ENCODE data around the gene PHKG2. TPM values are rescaled to one million over a fixed set of nuclear protein-coding genes. Genes with fewer than 3 reads are reported as not detected.
A peak's percentile ranks its signal among the peaks of the same experiment; 100 is the strongest.
"Not testable (repeated sequence)": the region's sequence is repeated elsewhere in the genome, so short reads cannot be mapped to it uniquely, and the experiment has no call there.

PHKG2 gene, protein sequence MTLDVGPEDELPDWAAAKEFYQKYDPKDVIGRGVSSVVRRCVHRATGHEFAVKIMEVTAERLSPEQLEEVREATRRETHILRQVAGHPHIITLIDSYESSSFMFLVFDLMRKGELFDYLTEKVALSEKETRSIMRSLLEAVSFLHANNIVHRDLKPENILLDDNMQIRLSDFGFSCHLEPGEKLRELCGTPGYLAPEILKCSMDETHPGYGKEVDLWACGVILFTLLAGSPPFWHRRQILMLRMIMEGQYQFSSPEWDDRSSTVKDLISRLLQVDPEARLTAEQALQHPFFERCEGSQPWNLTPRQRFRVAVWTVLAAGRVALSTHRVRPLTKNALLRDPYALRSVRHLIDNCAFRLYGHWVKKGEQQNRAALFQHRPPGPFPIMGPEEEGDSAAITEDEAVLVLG
- polyA plus RNA-seq = 10 to 100 TPM; 31.2 to 46.5 (median 35.7) TPM
- long read RNA-seq, donor 1 = 0 reads
- long read RNA-seq, donor 2, full-length matches to known transcripts = 4 of 4 reads
- long read RNA-seq, donor 2, partial matches to known transcripts = 0 of 4 reads
- long read RNA-seq, donor 2, other reads (novel, unspliced or antisense) = 0 of 4 reads
- long read RNA-seq, donor 3, partial matches to known transcripts = 6 of 7 reads
- long read RNA-seq, donor 3, other reads (novel, unspliced or antisense) = 0 of 7 reads
- long read RNA-seq, donor 4 = 0 reads
- long read RNA-seq, donor 5, full-length matches to known transcripts = 1 of 1 reads
- long read RNA-seq, donor 5, partial matches to known transcripts = 0 of 1 reads
- long read RNA-seq, donor 5, other reads (novel, unspliced or antisense) = 0 of 1 reads
- long read RNA-seq, donor 6, full-length matches to known transcripts = 9 of 9 reads
- long read RNA-seq, donor 6, partial matches to known transcripts = 0 of 9 reads
- long read RNA-seq, donor 6, other reads (novel, unspliced or antisense) = 0 of 9 reads
- long read RNA-seq, donor 7, full-length matches to known transcripts = 4 of 4 reads
- long read RNA-seq, donor 7, partial matches to known transcripts = 0 of 4 reads
- long read RNA-seq, donor 7, other reads (novel, unspliced or antisense) = 0 of 4 reads
- long read RNA-seq, donor 8 = 0 reads
- long read RNA-seq, donor 9, full-length matches to known transcripts = 1 of 1 reads
- long read RNA-seq, donor 9, partial matches to known transcripts = 0 of 1 reads
- long read RNA-seq, donor 9, other reads (novel, unspliced or antisense) = 0 of 1 reads
- long read RNA-seq, donor 10, full-length matches to known transcripts = 7 of 7 reads
- long read RNA-seq, donor 10, partial matches to known transcripts = 0 of 7 reads
- long read RNA-seq, donor 10, other reads (novel, unspliced or antisense) = 0 of 7 reads

DNA sequence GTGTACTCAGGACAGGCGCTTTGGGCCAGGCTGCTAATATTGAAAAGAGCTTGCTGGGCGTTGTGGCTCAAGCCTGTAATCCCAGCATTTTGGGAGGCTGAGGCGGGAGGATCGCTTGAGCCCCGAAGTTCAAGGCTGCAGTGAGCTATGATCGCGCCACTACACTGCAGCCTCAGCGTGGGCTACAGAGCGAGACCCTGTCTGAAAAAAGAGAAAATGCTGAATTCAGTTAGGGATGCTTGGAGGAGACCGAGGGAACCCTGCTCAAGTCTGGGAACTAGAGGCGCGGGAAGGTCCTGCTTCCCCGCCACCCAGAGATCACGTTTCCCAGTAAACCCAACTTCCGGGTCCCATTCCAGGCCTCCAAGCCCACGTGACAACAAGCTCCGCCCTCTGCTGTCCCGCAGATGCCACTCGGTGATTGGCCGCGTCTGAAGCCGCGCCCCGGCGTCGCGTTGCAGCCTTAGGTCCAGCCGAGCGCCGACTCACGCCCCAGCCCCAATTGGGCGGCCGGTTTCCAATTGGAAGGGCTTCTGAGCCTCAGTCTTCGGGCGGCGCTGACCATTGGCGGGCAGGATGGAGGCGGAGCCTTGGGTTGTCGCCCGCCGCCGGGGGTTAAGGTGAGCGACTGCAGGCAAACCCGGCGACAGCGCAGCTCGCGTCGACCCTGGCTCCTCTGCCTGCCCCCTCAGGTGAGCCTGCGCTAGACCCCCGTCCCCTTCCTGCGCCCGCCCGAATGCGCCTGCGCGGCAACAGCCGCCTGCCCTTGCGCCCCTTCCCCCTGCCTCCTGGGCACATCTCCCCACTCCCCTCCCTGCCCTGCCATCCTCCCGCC lies at the start of gene PHKG2:
Gene PHKG2 (plus strand): TSS at position 627 of the 835 bp plus-strand sequence. CDS start 396 bp downstream, outside the sequence.
- WGBS, 3 donors = 2 to 3% (median 2%) methylated on average over 49 to 60 of the region's 60 CpGs
- Histone ChIP-seq H3K4me3 (ENCODE audit: low read depth in 1 of 3, low read length in 3 of 3) (peak within 1 kb of the TSS; percentile 73 to 88 (median 88)), H3K36me3 (ENCODE audit: control insufficient read depth in 3 of 3, insufficient read depth in 2 of 3, low read depth in 1 of 3, low read length in 3 of 3) (peaks cover 5 to 28% (median 11%) of the 10 kb centered on the region in 3 donors), H3K27me3 (ENCODE audit: control insufficient read depth in 3 of 3, insufficient read depth in 3 of 3, low read length in 3 of 3) (no peaks in the 10 kb centered on the region), H3K27ac (ENCODE audit: low read depth in 1 of 3, low read length in 2 of 3) (peak within 1 kb of the TSS; percentile 22 to 81 (median 70)), H3K4me1 (ENCODE audit: control insufficient read depth in 3 of 3, insufficient read depth in 2 of 3, low read depth in 1 of 3, low read length in 2 of 3) (peaks cover 0 to 7% (median 4%) of the 10 kb centered on the region in 3 donors), H3K9me3 (ENCODE audit: control insufficient read depth in 2 of 2, insufficient read depth in 1 of 2, low read depth in 1 of 2, low read length in 1 of 2) (no peaks in the 10 kb centered on the region)
- FAIRE-seq (no peak), DNase-seq (peak; percentile 100)

DNA sequence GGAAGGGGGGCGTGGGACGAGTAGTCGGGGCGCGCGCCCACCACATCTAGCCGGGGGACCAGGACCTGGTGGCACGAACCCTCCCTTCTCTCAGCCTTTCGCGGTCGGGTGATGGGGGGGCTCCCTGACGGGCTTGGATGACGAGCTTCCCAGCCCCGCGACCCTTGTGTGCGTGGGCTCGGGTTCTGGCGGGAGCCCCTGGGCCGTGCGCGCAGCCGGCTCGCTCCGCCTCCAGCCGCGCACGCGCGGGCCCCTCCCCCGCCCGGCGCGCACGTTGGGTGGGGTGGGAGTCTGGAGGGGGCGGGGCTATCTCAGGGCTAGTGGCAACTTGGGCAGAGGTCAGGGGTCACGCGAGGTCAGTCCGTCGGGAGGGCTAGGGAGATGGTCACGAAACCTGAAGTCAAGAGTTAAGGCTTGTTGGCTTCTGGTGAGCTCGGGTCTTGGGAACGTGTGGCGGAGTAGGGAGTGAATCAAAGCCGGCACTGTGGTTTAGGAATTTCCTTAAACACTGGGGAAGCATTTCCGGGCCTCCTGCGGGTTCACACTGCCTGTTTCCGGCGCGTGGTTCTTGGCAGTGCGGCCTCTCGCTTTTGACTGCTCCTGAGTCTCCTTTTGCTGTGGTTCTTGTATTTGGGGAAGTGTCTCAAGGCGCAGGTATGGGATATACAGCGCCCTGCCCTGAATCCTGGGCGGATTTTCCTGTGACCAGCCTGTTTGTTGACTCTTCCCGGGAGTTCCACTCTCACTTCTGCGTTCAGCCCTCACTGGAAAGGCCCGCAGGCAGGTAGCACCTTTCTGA lies 49.2 kb upstream of the PHKG2 start, which contains the start of gene SRCAP:
Gene SRCAP (plus strand): TSS at position 356 of the 799 bp plus-strand sequence. CDS start 1,654 bp downstream, outside the sequence.
- Histone ChIP-seq H3K36me3 (ENCODE audit: control insufficient read depth in 3 of 3, insufficient read depth in 2 of 3, low read depth in 1 of 3, low read length in 3 of 3) (peaks cover 13 to 30% (median 16%) of the 10 kb centered on the region in 3 donors), H3K27ac (ENCODE audit: low read depth in 1 of 3, low read length in 2 of 3) (peak within 1 kb of the TSS; percentile 98 to 100 (median 100)), H3K4me1 (ENCODE audit: control insufficient read depth in 3 of 3, insufficient read depth in 2 of 3, low read depth in 1 of 3, low read length in 2 of 3) (peaks cover 0 to 18% (median 2%) of the 10 kb centered on the region in 3 donors), H3K9me3 (ENCODE audit: control insufficient read depth in 2 of 2, insufficient read depth in 1 of 2, low read depth in 1 of 2, low read length in 1 of 2) (no peaks in the 10 kb centered on the region), H3K4me3 (ENCODE audit: low read depth in 1 of 3, low read length in 3 of 3) (peak within 1 kb of the TSS; percentile 96 to 99 (median 98)), H3K27me3 (ENCODE audit: control insufficient read depth in 3 of 3, insufficient read depth in 3 of 3, low read length in 3 of 3) (no peaks in the 10 kb centered on the region)
- WGBS, 3 donors = 0 to 1% (median 1%) methylated on average over 44 to 57 of the region's 57 CpGs
- FAIRE-seq (no peak), DNase-seq (peak; percentile 83 to 91)

DNA sequence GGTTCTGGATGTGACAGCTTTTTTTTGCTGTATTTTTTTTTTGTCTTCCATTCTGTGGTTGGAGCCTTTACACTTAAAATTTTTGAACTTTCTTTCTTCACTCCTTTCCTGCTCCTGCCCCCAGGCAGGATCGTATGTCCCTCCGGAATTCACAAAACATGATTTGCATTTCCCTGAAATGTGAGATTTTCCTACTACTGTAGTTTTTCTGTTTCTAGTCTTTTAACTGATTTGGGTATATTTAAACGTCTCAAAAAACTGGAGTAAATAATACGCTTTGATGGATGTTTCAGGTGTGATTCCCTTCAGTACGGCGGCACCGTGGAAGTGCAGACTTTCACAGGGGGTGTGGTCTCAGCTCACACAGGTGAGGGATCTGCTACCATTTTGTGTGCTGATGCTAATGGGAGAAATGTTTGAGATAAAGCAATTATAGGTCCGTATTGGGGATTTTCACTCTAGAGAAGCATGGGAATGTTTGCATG lies 48.6 kb upstream of the PHKG2 start:
- Histone ChIP-seq H3K4me3 (ENCODE audit: low read depth in 1 of 3, low read length in 3 of 3) (peak overlapping the region in 2 of 3 donors; percentile 98 to 99), H3K27me3 (ENCODE audit: control insufficient read depth in 3 of 3, insufficient read depth in 3 of 3, low read length in 3 of 3) (no peaks in the 10 kb centered on the region), H3K36me3 (ENCODE audit: control insufficient read depth in 3 of 3, insufficient read depth in 2 of 3, low read depth in 1 of 3, low read length in 3 of 3) (peaks cover 13 to 36% (median 22%) of the 10 kb centered on the region in 3 donors), H3K27ac (ENCODE audit: low read depth in 1 of 3, low read length in 2 of 3) (peak overlapping the region; percentile 98 to 100 (median 100)), H3K4me1 (ENCODE audit: control insufficient read depth in 3 of 3, insufficient read depth in 2 of 3, low read depth in 1 of 3, low read length in 2 of 3) (peaks cover 0 to 18% (median 2%) of the 10 kb centered on the region in 3 donors), H3K9me3 (ENCODE audit: control insufficient read depth in 2 of 2, insufficient read depth in 1 of 2, low read depth in 1 of 2, low read length in 1 of 2) (no peaks in the 10 kb centered on the region)
- FAIRE-seq = no peak
- DNase-seq = no peak
- 20 to 35% (median 27%) methylated on average over 8 of the region's 8 CpGs for WGBS, 3 donors

DNA sequence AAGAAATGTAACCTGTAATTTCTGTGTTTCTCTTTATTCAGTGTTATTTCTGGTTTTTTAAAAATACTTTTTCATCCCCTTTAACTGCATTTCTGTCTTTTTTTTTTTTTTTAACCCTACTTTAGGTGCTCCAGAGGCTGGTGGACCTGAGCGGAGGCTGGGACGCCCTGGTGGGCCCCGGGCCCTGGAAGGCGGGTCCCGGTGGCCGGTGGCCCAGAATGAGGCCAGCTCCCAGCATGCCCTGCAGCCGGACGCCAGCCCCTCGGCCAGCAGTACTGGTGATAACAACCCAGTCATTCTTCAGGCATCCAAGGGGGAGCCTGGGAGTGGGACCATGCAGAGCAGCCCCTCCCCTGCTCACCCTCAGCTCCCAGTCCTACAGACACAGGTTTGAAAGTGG lies 47.7 kb upstream of the PHKG2 start:
- Histone ChIP-seq H3K4me1 (ENCODE audit: control insufficient read depth in 3 of 3, insufficient read depth in 2 of 3, low read depth in 1 of 3, low read length in 2 of 3) (peaks cover 0 to 18% (median 2%) of the 10 kb centered on the region in 3 donors), H3K36me3 (ENCODE audit: control insufficient read depth in 3 of 3, insufficient read depth in 2 of 3, low read depth in 1 of 3, low read length in 3 of 3) (peaks cover 15 to 44% (median 26%) of the 10 kb centered on the region in 3 donors), H3K4me3 (ENCODE audit: low read depth in 1 of 3, low read length in 3 of 3) (no peak overlapping the region), H3K27me3 (ENCODE audit: control insufficient read depth in 3 of 3, insufficient read depth in 3 of 3, low read length in 3 of 3) (no peaks in the 10 kb centered on the region), H3K27ac (ENCODE audit: low read depth in 1 of 3, low read length in 2 of 3) (no peak overlapping the region), H3K9me3 (ENCODE audit: control insufficient read depth in 2 of 2, insufficient read depth in 1 of 2, low read depth in 1 of 2, low read length in 1 of 2) (no peaks in the 10 kb centered on the region)
- no peak for FAIRE-seq
- no peak for DNase-seq
- WGBS, 3 donors = 65 to 80% (median 79%) methylated on average over 9 of the region's 9 CpGs

DNA sequence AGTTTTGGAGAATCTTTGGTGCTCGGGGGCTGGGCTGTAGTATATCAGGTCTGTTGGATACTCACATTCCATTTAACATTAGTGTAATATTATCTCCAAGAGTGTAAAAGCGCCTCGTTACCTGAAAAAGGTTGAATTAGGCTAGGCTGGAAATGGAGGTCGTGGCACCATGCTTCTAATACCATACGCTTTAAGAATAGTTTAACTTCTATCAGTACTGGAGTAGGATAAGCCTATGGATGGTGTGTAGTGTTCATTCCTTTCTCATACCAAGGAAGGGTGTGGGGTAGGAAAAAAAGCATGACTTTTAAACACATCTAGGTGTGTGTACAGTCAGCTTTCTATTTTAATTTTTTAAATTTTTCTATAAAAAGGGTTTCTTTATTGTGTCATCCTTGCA lies 47.3 kb upstream of the PHKG2 start:
- no peak overlapping the region for H3K4me3 ChIP-seq (ENCODE audit: low read depth in 1 of 3, low read length in 3 of 3)
- H3K36me3 ChIP-seq (ENCODE audit: control insufficient read depth in 3 of 3, insufficient read depth in 2 of 3, low read depth in 1 of 3, low read length in 3 of 3) = peaks cover 20 to 49% (median 28%) of the 10 kb centered on the region in 3 donors
- peaks cover 0 to 18% (median 2%) of the 10 kb centered on the region in 3 donors for H3K4me1 ChIP-seq (ENCODE audit: control insufficient read depth in 3 of 3, insufficient read depth in 2 of 3, low read depth in 1 of 3, low read length in 2 of 3)
- no peak overlapping the region for H3K27ac ChIP-seq (ENCODE audit: low read depth in 1 of 3, low read length in 2 of 3)
- WGBS, 3 donors = 86 to 88% (median 87%) methylated on average over 5 of the region's 5 CpGs
- no peaks in the 10 kb centered on the region for H3K27me3 ChIP-seq (ENCODE audit: control insufficient read depth in 3 of 3, insufficient read depth in 3 of 3, low read length in 3 of 3)
- FAIRE-seq = no peak
- H3K9me3 ChIP-seq (ENCODE audit: control insufficient read depth in 2 of 2, insufficient read depth in 1 of 2, low read depth in 1 of 2, low read length in 1 of 2) = no peaks in the 10 kb centered on the region
- DNase-seq = no peak

DNA sequence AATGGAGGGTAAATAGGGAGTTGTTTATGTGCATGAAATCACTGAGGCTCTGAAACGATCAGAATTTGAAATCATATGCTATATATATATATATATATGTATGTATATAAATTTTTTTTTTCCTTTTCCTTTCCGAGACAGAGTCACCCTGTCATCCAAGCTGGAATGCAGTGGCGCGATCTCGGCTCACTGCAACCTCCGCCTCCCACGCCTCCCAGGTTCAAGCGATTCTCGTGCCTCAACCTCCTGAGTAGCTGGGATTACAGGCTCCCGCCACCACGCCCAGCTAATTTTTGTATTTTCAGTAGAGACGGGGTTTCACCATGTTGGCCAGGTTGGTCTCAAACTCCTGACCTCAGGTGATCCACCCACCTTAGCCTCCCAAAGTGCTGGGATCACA lies 45.2 kb upstream of the PHKG2 start:
- H3K27ac ChIP-seq (ENCODE audit: low read depth in 1 of 3, low read length in 2 of 3); DNase-seq; H3K4me3 ChIP-seq (ENCODE audit: low read depth in 1 of 3, low read length in 3 of 3); H3K27me3 ChIP-seq (ENCODE audit: control insufficient read depth in 3 of 3, insufficient read depth in 3 of 3, low read length in 3 of 3); H3K9me3 ChIP-seq (ENCODE audit: control insufficient read depth in 2 of 2, insufficient read depth in 1 of 2, low read depth in 1 of 2, low read length in 1 of 2); FAIRE-seq: not testable (repeated sequence)
- peaks cover 0 to 10% (median 2%) of the 10 kb centered on the region in 3 donors for H3K4me1 ChIP-seq (ENCODE audit: control insufficient read depth in 3 of 3, insufficient read depth in 2 of 3, low read depth in 1 of 3, low read length in 2 of 3)
- WGBS, 3 donors = 83 to 96% (median 92%) methylated on average over 9 to 12 of the region's 12 CpGs
- H3K36me3 ChIP-seq (ENCODE audit: control insufficient read depth in 3 of 3, insufficient read depth in 2 of 3, low read depth in 1 of 3, low read length in 3 of 3) = peaks cover 31 to 61% (median 42%) of the 10 kb centered on the region in 3 donors
